GM12878 (cell line): Measurements from ENCODE around the gene PCDHGC4. TPM values are rescaled to one million over a fixed set of nuclear protein-coding genes. Genes with fewer than 3 reads are reported as not detected.

Source experiments
- ATAC-seq: fragments of 200-7000 bp; cut with Tn5 transposase; 3 replicates; pipeline ENCODE4 v1.9.1; 2020; ENCODE audit warnings: mild to moderate bottlenecking, moderate library complexity
- BruUV-seq: library from RNA; stranded (reverse); fragments of 400-500 nt; replicated peaks from 2 replicates; lab custom pipeline; 2021; lab: Mats Ljungman, UMichigan
- CTCF ChIA-PET: fragments of 300-600 bp; sonication (Branson Sonifier 250); formaldehyde crosslinking; extraction: SDS; loops from one replicate; lab custom pipeline; 2021; ENCODE audit warnings: inconsistent platforms; lab: Yijun Ruan, JAX
- POLR2A ChIA-PET: fragments of 350-600 bp; formaldehyde crosslinking; extraction: SDS; loops from one replicate; lab custom pipeline; 2021; ENCODE audit warnings: inconsistent platforms; lab: Charles Lee
- RAD21 ChIA-PET: fragments of 300-600 bp; sonication (Branson Sonifier 250); formaldehyde crosslinking; loops from one replicate; lab custom pipeline; 2023; ENCODE audit warnings: antibody characterized with exemption; ENCODE audit not compliant: unreplicated experiment; lab: Charles Lee
- SMC1A ChIA-PET: fragments of 300-600 bp; sonication (Branson Sonifier 250); formaldehyde crosslinking; loops from one replicate; lab custom pipeline; 2023; ENCODE audit not compliant: unreplicated experiment, uncharacterized antibody; lab: Charles Lee
- DNase-seq: peaks from one replicate; pipeline ENCODE4 v3.0.0-alpha.2; 2011; ENCODE audit warnings: low read depth, low spot score
- FAIRE-seq: peaks from 3 replicates; lab custom pipeline; 2011; peaks lifted over from hg19 to GRCh38; lab: Jason Lieb, UNC
- H2AFZ ChIP-seq: 2 replicates; pipeline ENCODE4 v1.6.0; 2011; ENCODE audit warnings: low read depth, low read length, control low read depth; ENCODE audit not compliant: control insufficient read depth
- H3K27ac ChIP-seq: 2 replicates; pipeline ENCODE4 v1.5.1; 2011; ENCODE audit warnings: control low read depth; ENCODE audit not compliant: control insufficient read depth, insufficient read depth
- H3K27me3 ChIP-seq, 2 experiments: replicated peaks in 1 of 2; 2 replicates each; pipeline versions ENCODE4 v1.6.0 to v1.6.1; 2011; ENCODE audit warnings: low read length in 1 of 2; ENCODE audit not compliant: control insufficient read depth in 2 of 2, insufficient read depth in 2 of 2
- H3K36me3 ChIP-seq, 2 experiments: 2 replicates each; pipeline ENCODE4 v1.5.1; 2011; ENCODE audit warnings: low read length in 1 of 2; ENCODE audit not compliant: control insufficient read depth in 2 of 2, insufficient read depth in 2 of 2
- H3K4me1 ChIP-seq: 2 replicates; pipeline ENCODE4 v1.6.1; 2011; ENCODE audit warnings: mild to moderate bottlenecking, low read length, moderate library complexity, mixed read lengths; ENCODE audit not compliant: control insufficient read depth, insufficient read depth
- H3K4me2 ChIP-seq: 2 replicates; pipeline ENCODE4 v1.6.0; 2011; ENCODE audit warnings: control low read depth; ENCODE audit not compliant: control insufficient read depth, insufficient read depth
- H3K4me3 ChIP-seq: fragments of 200-600 bp; sonication (generic); 2 replicates; pipeline ENCODE4 v1.5.1; 2016
- H3K79me2 ChIP-seq: 2 replicates; pipeline ENCODE4 v1.6.0; 2011; ENCODE audit warnings: low read length; ENCODE audit not compliant: control insufficient read depth, insufficient read depth
- H3K9ac ChIP-seq: 2 replicates; pipeline ENCODE4 v1.8.0; 2011; ENCODE audit warnings: low read length, control low read depth, mixed read lengths; ENCODE audit not compliant: control insufficient read depth, insufficient read depth
- H3K9me3 ChIP-seq: replicated peaks from 3 replicates; pipeline ENCODE4 v1.5.1; 2011; ENCODE audit warnings: mild to moderate bottlenecking, low read length; ENCODE audit not compliant: control insufficient read depth, insufficient read depth
- H4K20me1 ChIP-seq: 2 replicates; pipeline ENCODE4 v1.6.0; 2011; ENCODE audit not compliant: control insufficient read depth, insufficient read depth
- BMI1 ChIP-seq: fragments of 450-650 bp; IDR thresholded peaks from 2 replicates; pipeline ENCODE4 v1.6.1; 2016; ENCODE audit warnings: mild to moderate bottlenecking, moderate library complexity, borderline replicate concordance
- CREM ChIP-seq: IDR thresholded peaks from 2 replicates; pipeline ENCODE4 v1.6.1; 2014; ENCODE audit warnings: antibody characterized with exemption, low read depth
- EED ChIP-seq: sonication (generic); IDR thresholded peaks from 2 replicates; pipeline ENCODE4 v1.6.1; 2016; ENCODE audit warnings: antibody characterized with exemption, low read depth
- IKZF1 ChIP-seq: fragments of 450-650 bp; conservative IDR thresholded peaks from 2 replicates; pipeline ENCODE4 v1.6.1; 2017; ENCODE audit warnings: antibody characterized with exemption, mild to moderate bottlenecking
- POLR2A ChIP-seq: IDR thresholded peaks from 2 replicates; pipeline ENCODE4 v1.6.1; 2011; ENCODE audit warnings: low read depth, mild to moderate bottlenecking, low read length
- REST ChIP-seq: IDR thresholded peaks from 2 replicates; pipeline ENCODE4 v1.6.1; 2012; ENCODE audit warnings: mild to moderate bottlenecking, low read depth, low read length
- TCF3 ChIP-seq: IDR thresholded peaks from 2 replicates; pipeline ENCODE4 v1.6.1; 2012; ENCODE audit warnings: low read depth, mild to moderate bottlenecking, low read length, borderline replicate concordance; ENCODE audit not compliant: insufficient read depth
- USF2 ChIP-seq: IDR thresholded peaks from 2 replicates; pipeline ENCODE4 v1.6.1; 2011; ENCODE audit warnings: low read depth, low read length, improper control_type of control experiment, borderline replicate concordance
- WRNIP1 ChIP-seq: IDR thresholded peaks from 2 replicates; pipeline ENCODE4 v1.6.1; 2011; ENCODE audit warnings: low read depth, low read length, improper control_type of control experiment, borderline replicate concordance
- ZBTB33 ChIP-seq: fragments of 450-650 bp; IDR thresholded peaks from 2 replicates; pipeline ENCODE4 v1.6.1; 2017; ENCODE audit warnings: mild to moderate bottlenecking
- ZNF384 ChIP-seq: IDR thresholded peaks from 2 replicates; pipeline ENCODE4 v1.6.1; 2012; ENCODE audit warnings: low read depth, mild to moderate bottlenecking, low read length, improper control_type of control experiment, borderline replicate concordance
- WGBS: methylation state at CpG from one replicate; pipeline ENCODE4 v1.1.6; 2016; ENCODE audit warnings: low lambda C conversion rate; ENCODE audit not compliant: insufficient replicate concordance, insufficient coverage; ENCODE audit errors: missing lambda C conversion rate; 5-methylcytosine and 5-hydroxymethylcytosine counted together
- in situ Hi-C: fragments of 300-500 bp; cut with MboI; formaldehyde crosslinking; loops from 9 replicates; pipeline ENCODE4 v1.14.3; 2018; ENCODE audit warnings: mixed read lengths
- intact Hi-C: fragments of 100-400 bp; cut with micrococcal nuclease; formaldehyde crosslinking; loops from one replicate; pipeline ENCODE4 v1.14.2; 2022; ENCODE audit not compliant: unreplicated experiment
- polyA plus RNA-seq, 11 experiments: library from polyadenylated mRNA; depleted of rRNA in 4 of 11; unstranded in 6 of 11; stranded (reverse) in 5 of 11; fragments of >200 nt; fragmentation: Nextera tagmentation in 4 of 11; fragmentation: Illumina TruSeq in 1 of 11; extraction: Ambion mirVana in 4 of 11; extraction: Trizol in 1 of 11; gene quantifications; 1 replicate in 1 of 11; 2 replicates in 10 of 11; pipeline versions ENCODE4 v1.2.1 to v1.2.3, GENCODE V29; 2011 to 2016; ENCODE audit warnings: inconsistent platforms in 2 of 11, missing spikeins in 2 of 11, low read depth in 1 of 11
- total RNA-seq, 4 experiments: library from RNA; depleted of rRNA in 3 of 4; stranded (reverse); fragments of >200 nt in 3 of 4; fragmentation: Illumina TruSeq in 1 of 4; extraction: Trizol in 1 of 4; gene quantifications; 2 replicates each; pipeline versions ENCODE4 v1.2.1 to v1.2.3, GENCODE V29; 2013 to 2021

Gene PCDHGC4
- total and polyA plus RNA-seq, 10 of the 15 experiments (the other 5 are each of a cell fraction or from before 2014, with no cell fraction given): 0.04 to 1.2 (median 0.52) TPM

- ChIA-PET POLR2A (interaction anchor here (0.8 to 2.5 kb wide), 6 partner anchors 9 to 39 kb away, joined by 3 to 10 read pairs (median 4); no protein-coding TSS in a partner anchor), SMC1A (interaction anchor here (1.0 to 10.8 kb wide), 16 partner anchors 11 to 144 kb away, joined by 3 to 176 read pairs (median 5); partner anchors contain the start of genes HDAC3, PCDHGA10, PCDHGA11 and PCDHGA12)
- DNase-seq: no peak
- 13% methylated on average over 6 of the region's 6 CpGs for WGBS
- intact Hi-C loops: loop anchor here (1.0 to 5.0 kb wide), 2 partner anchors 15 to 123 kb away; partner anchors contain the start of genes HDAC3 and RELL2
- Histone ChIP-seq H3K4me3 (peak overlapping the region; percentile 69; the same call in 1 of the 2 replicates), H3K27me3 (no peaks in the 10 kb centered on the region)
- no peak for TF ChIP-seq WRNIP1
- TF ChIP-seq IKZF1: no peak; the same call in 1 of the 2 replicates
- no peak for TF ChIP-seq TCF3
- no peak for TF ChIP-seq BMI1
- no peak for TF ChIP-seq ZBTB33
- TF ChIP-seq CREM: peak; percentile 39; the same call in 1 of the 2 replicates
- no peak for TF ChIP-seq ZNF384
- no peak for TF ChIP-seq REST
- no peak for TF ChIP-seq USF2
- TF ChIP-seq EED: peak; percentile 54
- TF ChIP-seq POLR2A: peak; percentile 13; the same call in 1 of the 2 replicates
- TF ChIP-seq, all 136 proteins: peak for 3
- no peak overlapping the region for H2AFZ ChIP-seq
- H3K9ac ChIP-seq: no peak overlapping the region
- ChIA-PET RAD21 (interaction anchor here (1.0 to 11.6 kb wide), 13 partner anchors 9 to 145 kb away, joined by 3 to 109 read pairs (median 11); partner anchors contain the start of genes DIAPH1, PCDHGA10, PCDHGA11 and PCDHGA12), CTCF (interaction anchor here (1.0 to 11.9 kb wide), 23 partner anchors 11 to 194 kb away, joined by 3 to 213 read pairs (median 18); partner anchors contain the start of genes PCDHGA10, PCDHGA11, PCDHGA12 and PCDHGB3)
- BruUV-seq: no TSS peak
- FAIRE-seq (no peak), ATAC-seq (peak; percentile 5)
- no peaks in the 10 kb centered on the region for H4K20me1 ChIP-seq
- peak overlapping the region; percentile 90 for H3K27ac ChIP-seq
- peaks cover 14% of the 10 kb centered on the region for H3K79me2 ChIP-seq
- peaks cover 12 to 23% of the 10 kb centered on the region in 2 experiments for H3K36me3 ChIP-seq
- H3K4me1 ChIP-seq: peaks cover 58% of the 10 kb centered on the region
- H3K4me2 ChIP-seq: peak overlapping the region; percentile 89
- in situ Hi-C loops: no loop called here
- H3K9me3 ChIP-seq: no peaks in the 10 kb centered on the region
Measured at GRCh38 chr5:141514330-141515133, 29.7 kb downstream of the PCDHGC4 start.
